Peyer's patch (tissue), 4 donors: ENCODE results near the gene GTF3C1. TPM values are rescaled to one million over a fixed set of nuclear protein-coding genes. Genes with fewer than 3 reads are reported as not detected.
A peak's percentile ranks its signal among the peaks of the same experiment; 100 is the strongest.

Source experiments
- DNase-seq, 3 donors: peaks; one replicate each; pipeline ENCODE4 v3.0.0-alpha.2; 2017 to 2019
- H3K27ac ChIP-seq, 4 donors: fragments of 200-600 bp; sonication (generic); one replicate each; pipeline ENCODE4 v1.5.1; 2016 to 2019
- H3K27me3 ChIP-seq, 2 donors: fragments of 200-600 bp; sonication (generic); one replicate each; pipeline ENCODE4 v1.5.1; 2019
- H3K36me3 ChIP-seq, 3 donors: fragments of 200-600 bp; sonication (generic); one replicate each; pipeline ENCODE4 v1.5.1; 2016 to 2019
- H3K4me1 ChIP-seq, 4 donors: fragments of 200-600 bp; sonication (generic); one replicate each; pipeline ENCODE4 v1.5.1; 2016 to 2019
- H3K4me3 ChIP-seq, 4 donors: fragments of 200-600 bp; sonication (generic); 1 replicate in 3 of 4; 2 replicates in 1 of 4; pipeline ENCODE4 v1.5.1; 2016 to 2019; ENCODE audit warnings: mild to moderate bottlenecking in 1 of 4
- H3K9me3 ChIP-seq, 4 donors: fragments of 200-600 bp; sonication (generic); one replicate each; pipeline ENCODE4 v1.5.1; 2016 to 2019; ENCODE audit warnings: mild to moderate bottlenecking in 1 of 4
- CTCF ChIP-seq, 6 experiments: fragments of 450-650 bp in 4 of 6; fragments of 200-600 bp in 2 of 6; sonication (generic) in 1 of 6; IDR thresholded peaks; one replicate each; pipeline ENCODE4 v1.5.1; 2017 to 2019; ENCODE audit warnings: antibody characterized with exemption in 6 of 6, mild to moderate bottlenecking in 3 of 6, moderate library complexity in 1 of 6
- POLR2A ChIP-seq, 2 donors: fragments of 450-650 bp; IDR thresholded peaks; one replicate each; pipeline ENCODE4 v1.5.1; 2017; ENCODE audit warnings: antibody characterized with exemption in 2 of 2, mild to moderate bottlenecking in 2 of 2, moderate library complexity in 2 of 2
- total RNA-seq, 4 donors: library from RNA; depleted of rRNA; stranded (reverse); fragments of >200 nt; gene quantifications; one replicate each; pipeline ENCODE4 v1.1.0, GENCODE V29; 2016

Gene GTF3C1
- total RNA-seq, 4 donors from 2014 or later = 49.6 to 80.1 (median 73.0) TPM

GRCh38 chr16:27558932-27559331 lies 9.2 kb upstream of the GTF3C1 start:
- Histone ChIP-seq H3K4me3 (no peak overlapping the region), H3K9me3 (no peaks in the 10 kb centered on the region)
- no peak for TF ChIP-seq CTCF (IDR thresholded peaks at IDR 0.05)
- no peak for TF ChIP-seq POLR2A (IDR thresholded peaks at IDR 0.05)

DNA sequence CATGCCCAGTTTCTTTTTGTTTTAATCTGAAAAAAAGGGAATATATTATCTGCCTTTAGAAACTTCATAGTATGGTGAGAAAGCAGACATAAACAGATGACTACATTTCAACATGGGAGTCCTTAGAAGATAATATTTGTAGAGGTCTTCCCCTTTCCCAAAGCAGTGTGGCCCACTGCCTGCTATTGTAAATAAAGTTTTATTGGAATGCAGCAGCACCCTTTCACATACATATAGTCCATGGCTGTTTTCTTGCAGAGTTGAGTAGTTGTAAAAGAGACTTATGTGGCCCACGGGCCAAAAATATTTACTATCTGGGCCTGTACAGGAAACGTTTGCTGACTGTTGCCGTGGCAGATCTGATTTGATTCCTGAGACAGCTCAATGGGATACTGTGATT lies 8.7 kb upstream of the GTF3C1 start:
- DNase-seq = no peak
- Histone ChIP-seq H3K27me3 (no peaks in the 10 kb centered on the region), H3K9me3 (no peaks in the 10 kb centered on the region), H3K27ac (no peak overlapping the region), H3K4me3 (no peak overlapping the region), H3K4me1 (no peaks in the 10 kb centered on the region), H3K36me3 (no peaks in the 10 kb centered on the region)
- TF ChIP-seq POLR2A (IDR thresholded peaks at IDR 0.05) = no peak
- TF ChIP-seq CTCF (IDR thresholded peaks at IDR 0.05) = no peak

More at GRCh38 chr16:27558932-27559331, 9.2 kb upstream of the GTF3C1 start:
- DNase-seq = no peak
- no peaks in the 10 kb centered on the region for H3K4me1 ChIP-seq
- no peaks in the 10 kb centered on the region for H3K27me3 ChIP-seq
- H3K36me3 ChIP-seq = no peaks in the 10 kb centered on the region
- H3K27ac ChIP-seq = no peak overlapping the region

DNA sequence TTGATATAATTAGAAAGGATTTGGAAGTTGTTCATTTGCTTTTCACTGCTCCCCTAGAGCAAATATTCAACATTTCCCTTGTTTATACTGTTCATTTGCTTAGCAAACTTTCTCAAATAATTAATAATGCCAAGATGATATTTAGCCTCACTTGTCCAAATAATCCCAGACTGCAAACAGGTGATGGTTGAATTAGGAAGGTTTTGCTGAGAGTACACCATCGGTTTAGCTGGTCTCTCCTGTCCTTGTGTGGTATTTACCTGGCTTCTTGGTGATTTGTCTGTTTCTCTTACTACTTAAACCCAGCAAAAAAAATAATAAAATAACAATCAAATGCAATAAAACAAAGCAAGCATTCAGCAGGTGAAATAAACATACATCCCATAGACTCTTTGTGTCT lies 6.8 kb upstream of the GTF3C1 start:
- Histone ChIP-seq H3K9me3 (no peaks in the 10 kb centered on the region), H3K27ac (no peak overlapping the region), H3K36me3 (no peaks in the 10 kb centered on the region), H3K4me3 (no peak overlapping the region), H3K27me3 (no peaks in the 10 kb centered on the region), H3K4me1 (no peaks in the 10 kb centered on the region)
- no peak for DNase-seq
- TF ChIP-seq POLR2A (IDR thresholded peaks at IDR 0.05) = no peak
- no peak for TF ChIP-seq CTCF (IDR thresholded peaks at IDR 0.05)

DNA sequence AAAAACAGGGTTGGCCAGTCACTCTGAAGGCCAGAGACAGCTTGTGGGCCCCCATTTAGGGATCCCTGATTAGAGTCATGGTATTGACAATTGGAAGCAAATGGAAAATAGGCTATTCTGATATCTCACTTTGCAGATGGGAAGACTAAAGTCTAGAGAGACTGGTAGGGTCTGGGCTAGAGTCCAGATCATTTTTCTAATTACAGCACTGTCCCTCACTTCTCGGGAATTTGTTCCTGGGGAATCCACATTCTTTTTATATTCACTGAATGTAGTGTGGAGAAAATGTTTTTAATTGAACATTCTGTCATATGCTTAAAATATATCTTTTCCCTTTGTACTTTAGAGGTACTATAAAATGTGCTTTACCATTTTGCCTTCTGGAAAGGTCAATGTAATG lies 1.3 kb upstream of the GTF3C1 start:
- Histone ChIP-seq H3K4me3 (peak overlapping the region in 1 of 4 donors; percentile 72), H3K27ac (no peak overlapping the region), H3K9me3 (no peaks in the 10 kb centered on the region), H3K36me3 (no peaks in the 10 kb centered on the region), H3K4me1 (peaks cover 0 to 26% (median 9%) of the 10 kb centered on the region in 4 donors), H3K27me3 (no peaks in the 10 kb centered on the region)
- DNase-seq = no peak
- TF ChIP-seq CTCF (IDR thresholded peaks at IDR 0.05) (no peak), POLR2A (IDR thresholded peaks at IDR 0.05) (no peak)

- peaks cover 0 to 2% (median 0%) of the 10 kb centered on the region in 3 donors for H3K36me3 ChIP-seq
- TF ChIP-seq POLR2A (IDR thresholded peaks at IDR 0.05) (no peak), CTCF (IDR thresholded peaks at IDR 0.05) (no peak)
- H3K27ac ChIP-seq = peak overlapping the region in 3 of 4 donors; percentile 51 to 77 (median 75)
- no peak for DNase-seq
- H3K4me3 ChIP-seq = peak overlapping the region; percentile 72 to 94 (median 82)
- no peaks in the 10 kb centered on the region for H3K9me3 ChIP-seq
- peaks cover 0 to 26% (median 9%) of the 10 kb centered on the region in 4 donors for H3K4me1 ChIP-seq
- H3K27me3 ChIP-seq = no peaks in the 10 kb centered on the region
These were observed 838 bp upstream of the GTF3C1 start for GRCh38 chr16:27550582-27550920.

DNA sequence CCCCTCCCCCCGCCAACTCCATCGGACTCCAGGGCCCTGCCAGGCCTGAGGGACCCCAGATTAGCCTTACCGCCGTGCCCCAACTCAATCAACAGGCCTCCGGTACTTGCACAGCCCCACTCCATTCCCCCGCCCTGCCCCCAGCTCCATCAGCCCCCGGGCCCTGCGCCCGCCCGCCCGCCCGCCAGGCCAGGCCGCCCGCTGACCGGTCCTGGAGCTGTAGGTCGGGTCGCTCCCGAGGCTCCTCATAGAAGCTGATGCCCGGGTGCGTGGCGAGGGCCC lies 308 bp downstream of the GTF3C1 start:
- no peaks in the 10 kb centered on the region for H3K9me3 ChIP-seq
- no peaks in the 10 kb centered on the region for H3K27me3 ChIP-seq
- peaks cover 0 to 14% (median 0%) of the 10 kb centered on the region in 3 donors for H3K36me3 ChIP-seq
- TF ChIP-seq CTCF (IDR thresholded peaks at IDR 0.05) (no peak), POLR2A (IDR thresholded peaks at IDR 0.05) (no peak)
- H3K4me3 ChIP-seq = peak overlapping the region; percentile 72 to 94 (median 82)
- H3K27ac ChIP-seq = peak overlapping the region; percentile 53 to 81 (median 68)
- DNase-seq = peak in 1 of 3 donors; percentile 17
- peaks cover 0 to 26% (median 9%) of the 10 kb centered on the region in 4 donors for H3K4me1 ChIP-seq
